IMR-90 (cell line): ENCODE data around the gene ATP4A.

Source experiments
- MXI1 ChIP-seq: IDR thresholded peaks from 2 replicates; pipeline ENCODE4 v1.6.1; 2012; ENCODE audit warnings: low read depth, mild to moderate bottlenecking, low read length, moderate library complexity, borderline replicate concordance
- NFE2L2 ChIP-seq: fragments of 150-350 bp; IDR thresholded peaks from 2 replicates; pipeline ENCODE4 v1.6.1; 2016; ENCODE audit warnings: low read depth, mild to moderate bottlenecking, low read length
- POLR2A ChIP-seq: IDR thresholded peaks from 2 replicates; pipeline ENCODE4 v1.6.1; 2012; ENCODE audit warnings: mild to moderate bottlenecking, low read depth, low read length
- TF ChIP-seq, protein P1 (sequence below): conservative IDR thresholded peaks from 2 replicates; pipeline ENCODE4 v1.5.1; 2012; ENCODE audit warnings: mild to moderate bottlenecking, low read depth, low read length, improper control_type of control experiment

DNA sequence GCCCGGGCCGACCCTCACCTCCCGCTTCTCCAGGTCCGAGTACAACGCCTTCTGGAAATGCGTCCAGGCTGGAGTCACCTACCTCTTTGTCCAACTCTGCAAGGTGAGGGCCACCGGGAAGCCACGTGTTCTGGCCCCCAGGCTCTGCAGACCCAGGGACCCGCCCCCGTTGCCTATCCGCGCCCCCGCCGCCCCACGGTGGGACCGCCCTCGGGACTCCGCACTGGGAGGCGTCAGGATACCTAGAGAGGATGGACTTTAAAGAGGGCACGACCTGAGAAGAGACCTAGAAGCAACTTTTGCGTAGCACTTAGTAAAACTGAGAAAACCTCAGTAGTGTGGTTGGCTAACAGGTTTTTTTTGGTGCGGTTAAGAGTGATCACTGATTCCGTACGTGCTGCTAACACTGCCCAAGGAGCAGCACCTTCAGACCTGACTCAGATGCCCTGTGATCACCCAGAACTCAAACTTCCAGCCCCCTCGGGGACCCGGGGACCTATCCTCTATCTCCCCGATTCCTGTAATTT lies 17.5 kb downstream of the ATP4A start:
- TF ChIP-seq, protein P1, sequence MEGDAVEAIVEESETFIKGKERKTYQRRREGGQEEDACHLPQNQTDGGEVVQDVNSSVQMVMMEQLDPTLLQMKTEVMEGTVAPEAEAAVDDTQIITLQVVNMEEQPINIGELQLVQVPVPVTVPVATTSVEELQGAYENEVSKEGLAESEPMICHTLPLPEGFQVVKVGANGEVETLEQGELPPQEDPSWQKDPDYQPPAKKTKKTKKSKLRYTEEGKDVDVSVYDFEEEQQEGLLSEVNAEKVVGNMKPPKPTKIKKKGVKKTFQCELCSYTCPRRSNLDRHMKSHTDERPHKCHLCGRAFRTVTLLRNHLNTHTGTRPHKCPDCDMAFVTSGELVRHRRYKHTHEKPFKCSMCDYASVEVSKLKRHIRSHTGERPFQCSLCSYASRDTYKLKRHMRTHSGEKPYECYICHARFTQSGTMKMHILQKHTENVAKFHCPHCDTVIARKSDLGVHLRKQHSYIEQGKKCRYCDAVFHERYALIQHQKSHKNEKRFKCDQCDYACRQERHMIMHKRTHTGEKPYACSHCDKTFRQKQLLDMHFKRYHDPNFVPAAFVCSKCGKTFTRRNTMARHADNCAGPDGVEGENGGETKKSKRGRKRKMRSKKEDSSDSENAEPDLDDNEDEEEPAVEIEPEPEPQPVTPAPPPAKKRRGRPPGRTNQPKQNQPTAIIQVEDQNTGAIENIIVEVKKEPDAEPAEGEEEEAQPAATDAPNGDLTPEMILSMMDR = no peak
- no peak for TF ChIP-seq POLR2A
- peak; percentile 55 for TF ChIP-seq MXI1
- TF ChIP-seq NFE2L2 = no peak
